SJSA1 (cell line): ENCODE measurements around the gene CLEC4F. TPM values are rescaled to one million over a fixed set of nuclear protein-coding genes. Genes with fewer than 3 reads are reported as not detected.
"Not testable (repeated sequence)": the region's sequence is repeated elsewhere in the genome, so short reads cannot be mapped to it uniquely, and the experiment has no call there.

Experiments
- DNase-seq, 2 experiments: peaks; one replicate each; pipeline ENCODE4 v3.0.0-alpha.2; 2015 to 2020; ENCODE audit warnings: low spot score in 2 of 2, low read depth in 1 of 2
- H3K27ac ChIP-seq: fragments of 250-450 bp; sonication (Bioruptor Pico); 2 replicates; pipeline ENCODE4 v1.5.1; 2020; ENCODE audit warnings: mild to moderate bottlenecking, moderate library complexity
- H3K27me3 ChIP-seq: fragments of 250-450 bp; sonication (Bioruptor Pico); replicated peaks from 2 replicates; pipeline ENCODE4 v1.5.1; 2020; ENCODE audit warnings: mild to moderate bottlenecking, moderate library complexity
- H3K36me3 ChIP-seq: fragments of 250-450 bp; sonication (Bioruptor Pico); 2 replicates; pipeline ENCODE4 v1.5.1; 2020; ENCODE audit warnings: mild to moderate bottlenecking
- H3K4me1 ChIP-seq: fragments of 250-450 bp; sonication (Bioruptor Pico); replicated peaks from 2 replicates; pipeline ENCODE4 v1.6.1; 2021; ENCODE audit warnings: mild to moderate bottlenecking
- H3K4me3 ChIP-seq: fragments of 250-450 bp; sonication (Bioruptor Pico); 2 replicates; pipeline ENCODE4 v1.5.1; 2020; ENCODE audit warnings: mild to moderate bottlenecking
- H3K9me3 ChIP-seq: fragments of 250-450 bp; sonication (Bioruptor Pico); replicated peaks from 2 replicates; pipeline ENCODE4 v1.5.1; 2020; ENCODE audit warnings: mild to moderate bottlenecking
- total RNA-seq: library from RNA; depleted of rRNA; stranded (reverse); fragments of >200 nt; shearing (Covaris generic); gene quantifications from 2 replicates; pipeline ENCODE4 v1.2.3, GENCODE V29; 2014

CLEC4F gene
- total RNA-seq, 1 experiment from 2014 or later = not detected

- H3K27me3 ChIP-seq = peaks cover 11% of the 10 kb centered on the region
- no peaks in the 10 kb centered on the region for H3K4me1 ChIP-seq
- H3K9me3 ChIP-seq = no peaks in the 10 kb centered on the region
- no peak for DNase-seq
- H3K4me3 ChIP-seq = no peak overlapping the region
- H3K27ac ChIP-seq = no peak overlapping the region
- H3K36me3 ChIP-seq = no peaks in the 10 kb centered on the region
These were observed 11.1 kb downstream of the CLEC4F start for GRCh38 chr2:70808983-70809958.

DNA sequence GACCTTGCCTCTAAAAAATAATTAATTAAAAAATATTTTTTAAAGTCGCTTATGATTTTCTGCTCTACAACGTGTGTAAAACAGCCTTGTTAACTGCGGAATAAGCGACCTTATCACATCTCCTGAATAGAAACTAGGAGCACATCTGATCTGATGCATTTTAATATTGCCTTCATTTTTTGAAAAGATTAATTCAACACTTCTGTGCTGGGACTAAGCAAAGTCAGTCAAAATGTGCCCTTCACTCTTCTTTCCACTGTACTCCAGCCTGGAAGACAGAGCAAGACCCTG lies 12.6 kb downstream of the CLEC4F start:
- no peak overlapping the region for H3K4me3 ChIP-seq
- peaks cover 11% of the 10 kb centered on the region for H3K27me3 ChIP-seq
- DNase-seq = no peak
- H3K27ac ChIP-seq = no peak overlapping the region
- H3K4me1 ChIP-seq = no peaks in the 10 kb centered on the region
- H3K36me3 ChIP-seq = no peaks in the 10 kb centered on the region
- no peaks in the 10 kb centered on the region for H3K9me3 ChIP-seq

GRCh38 chr2:70807102-70807827 lies 13.1 kb downstream of the CLEC4F start:
- H3K4me3 ChIP-seq = no peak overlapping the region
- no peaks in the 10 kb centered on the region for H3K36me3 ChIP-seq
- H3K9me3 ChIP-seq = no peaks in the 10 kb centered on the region
- peaks cover 11% of the 10 kb centered on the region for H3K27me3 ChIP-seq
- no peak overlapping the region for H3K27ac ChIP-seq
- H3K4me1 ChIP-seq = no peaks in the 10 kb centered on the region
- no peak for DNase-seq

GRCh38 chr2:70806620-70807019 lies 13.8 kb downstream of the CLEC4F start:
- Histone ChIP-seq H3K9me3 (no peaks in the 10 kb centered on the region), H3K36me3 (no peaks in the 10 kb centered on the region), H3K4me3 (no peak overlapping the region), H3K27me3 (peaks cover 11% of the 10 kb centered on the region), H3K4me1 (no peaks in the 10 kb centered on the region), H3K27ac (no peak overlapping the region)
- DNase-seq = no peak

GRCh38 chr2:70806013-70806412 lies 14.4 kb downstream of the CLEC4F start:
- no peaks in the 10 kb centered on the region for H3K36me3 ChIP-seq
- H3K27ac ChIP-seq = no peak overlapping the region
- no peak overlapping the region for H3K4me3 ChIP-seq
- H3K9me3 ChIP-seq = no peaks in the 10 kb centered on the region
- no peaks in the 10 kb centered on the region for H3K4me1 ChIP-seq
- no peak for DNase-seq
- H3K27me3 ChIP-seq = peaks cover 11% of the 10 kb centered on the region

GRCh38 chr2:70801607-70802263 lies 18.7 kb downstream of the CLEC4F start:
- Histone ChIP-seq H3K27ac (no peak overlapping the region), H3K36me3 (no peaks in the 10 kb centered on the region), H3K27me3 (peaks cover 7% of the 10 kb centered on the region), H3K9me3 (no peaks in the 10 kb centered on the region), H3K4me1 (no peaks in the 10 kb centered on the region), H3K4me3 (no peak overlapping the region)
- DNase-seq = no peak

DNA sequence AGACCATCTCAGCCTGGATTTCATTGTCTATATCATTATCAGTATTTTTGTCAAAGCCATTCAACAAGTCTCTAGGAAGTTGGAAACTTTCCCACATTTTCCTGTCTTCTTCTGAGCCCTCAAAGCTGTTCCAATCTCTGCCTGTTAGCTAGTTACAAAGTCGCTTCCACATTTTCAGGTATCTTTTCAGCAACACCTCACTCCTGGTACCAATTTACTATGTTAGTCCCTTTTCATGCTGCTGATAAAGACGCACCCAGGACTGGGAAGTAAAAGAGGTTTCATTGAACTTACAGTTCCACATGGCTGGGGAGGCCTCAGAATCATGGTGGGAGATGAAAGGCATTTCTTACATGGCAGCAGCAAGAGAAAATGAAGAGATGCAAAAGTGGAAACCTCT lies 20.7 kb downstream of the CLEC4F start:
- Histone ChIP-seq H3K9me3 (no peaks in the 10 kb centered on the region), H3K4me1 (no peaks in the 10 kb centered on the region), H3K36me3 (no peaks in the 10 kb centered on the region), H3K27me3 (0 out of 2 replicates have a peak, but pooled peaks cover 6% of the 10 kb centered on the region), H3K4me3 (no peak overlapping the region), H3K27ac (no peak overlapping the region)
- no peak for DNase-seq

DNA sequence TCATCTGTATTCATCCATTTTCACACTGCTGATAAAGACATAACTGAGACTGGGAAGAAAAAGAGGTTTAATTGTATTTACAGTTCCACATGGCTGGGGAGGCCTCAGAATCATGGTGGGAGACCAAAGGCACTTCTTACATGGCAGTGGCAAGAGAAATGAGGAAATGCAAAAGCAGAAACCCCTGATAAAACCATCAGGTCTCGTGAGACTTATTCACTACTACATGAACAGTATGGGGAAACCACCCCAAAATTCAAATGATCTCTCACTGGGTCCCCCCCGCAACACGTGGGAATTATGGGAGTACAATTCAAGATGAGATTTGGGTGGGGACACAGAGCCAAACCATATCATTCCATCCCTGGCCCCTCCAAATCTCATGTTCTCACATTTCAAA lies 22.4 kb downstream of the CLEC4F start:
- DNase-seq, H3K27ac ChIP-seq, H3K36me3 ChIP-seq, H3K4me1 ChIP-seq, H3K4me3 ChIP-seq, H3K9me3 ChIP-seq: not testable (repeated sequence)
- H3K27me3 ChIP-seq = peaks cover 12% of the 10 kb centered on the region

- Histone ChIP-seq H3K9me3 (no peaks in the 10 kb centered on the region), H3K27ac (no peak overlapping the region), H3K4me3 (no peak overlapping the region), H3K36me3 (no peaks in the 10 kb centered on the region), H3K27me3 (peaks cover 14% of the 10 kb centered on the region), H3K4me1 (no peaks in the 10 kb centered on the region)
- DNase-seq = no peak
These were observed 22.9 kb downstream of the CLEC4F start for GRCh38 chr2:70797506-70797905.

- no peak for DNase-seq
- H3K27ac ChIP-seq = no peak overlapping the region
- H3K4me3 ChIP-seq = no peak overlapping the region
- peaks cover 16% of the 10 kb centered on the region for H3K27me3 ChIP-seq
- no peaks in the 10 kb centered on the region for H3K36me3 ChIP-seq
- no peaks in the 10 kb centered on the region for H3K4me1 ChIP-seq
- no peaks in the 10 kb centered on the region for H3K9me3 ChIP-seq
These were observed 24.1 kb downstream of the CLEC4F start for GRCh38 chr2:70796262-70796661.

DNA sequence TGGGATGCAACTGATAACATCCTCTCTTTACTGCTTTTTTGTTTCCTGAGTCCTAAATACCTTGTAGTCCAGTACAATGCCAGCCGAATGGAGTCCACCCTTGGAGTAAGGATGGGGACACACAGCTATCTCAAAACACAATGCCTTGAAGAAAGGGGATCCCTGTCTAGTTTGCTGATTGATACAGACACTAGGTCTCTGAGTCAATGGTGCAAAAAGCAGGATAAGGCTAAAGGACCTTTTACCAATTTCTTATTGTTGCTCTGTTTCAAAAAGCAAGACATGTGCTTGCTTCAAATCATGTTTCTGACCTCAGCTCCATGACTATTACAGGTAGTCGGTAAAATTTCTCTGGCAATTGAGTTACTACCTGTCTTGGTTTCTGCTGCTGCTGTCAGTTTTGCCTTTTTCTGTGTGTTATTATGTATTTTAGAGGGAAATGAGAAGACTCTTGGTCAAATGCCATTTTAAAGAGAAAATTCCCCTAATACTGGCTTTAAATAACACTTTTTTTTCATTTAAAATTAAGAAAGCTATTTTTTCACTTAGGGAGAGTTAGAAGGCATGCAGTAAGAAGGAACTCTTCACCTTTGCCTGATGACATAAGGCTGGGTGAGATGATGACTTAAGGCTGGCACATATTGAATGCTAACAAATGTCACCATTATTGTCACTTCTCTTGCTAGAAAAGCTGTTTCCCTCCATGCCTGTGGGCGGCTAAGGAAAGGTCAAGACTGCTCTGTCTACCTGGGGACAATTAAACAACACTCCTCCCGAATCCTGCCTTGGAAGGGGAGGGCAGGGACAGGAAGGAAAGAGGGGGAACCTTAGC lies 25.0 kb downstream of the CLEC4F start:
- no peak for DNase-seq
- Histone ChIP-seq H3K27me3 (peaks cover 23% of the 10 kb centered on the region), H3K36me3 (no peaks in the 10 kb centered on the region), H3K27ac (no peak overlapping the region), H3K4me3 (no peak overlapping the region), H3K4me1 (no peaks in the 10 kb centered on the region), H3K9me3 (no peaks in the 10 kb centered on the region)

GRCh38 chr2:70793450-70793849 lies 26.9 kb downstream of the CLEC4F start:
- H3K9me3 ChIP-seq = no peaks in the 10 kb centered on the region
- H3K27me3 ChIP-seq = peaks cover 33% of the 10 kb centered on the region
- DNase-seq = no peak
- no peak overlapping the region for H3K27ac ChIP-seq
- H3K36me3 ChIP-seq = no peaks in the 10 kb centered on the region
- H3K4me3 ChIP-seq = no peak overlapping the region
- no peaks in the 10 kb centered on the region for H3K4me1 ChIP-seq

- Histone ChIP-seq H3K4me3 (no peak within 1 kb of the TSS), H3K36me3 (no peaks in the 10 kb centered on the region), H3K27me3 (peaks cover 45% of the 10 kb centered on the region), H3K9me3 (no peaks in the 10 kb centered on the region), H3K27ac (no peak within 1 kb of the TSS), H3K4me1 (no peaks in the 10 kb centered on the region)
- DNase-seq = no peak
These were observed 30.1 kb downstream of the CLEC4F start, which contains the start of gene FIGLA for GRCh38 chr2:70790136-70790828. Gene FIGLA (minus strand): TSS chr2:70790643. CDS start chr2:70790638, 5 bp downstream.
